ENCODE measurements around the gene DCTPP1. TPM values are rescaled to one million over a fixed set of nuclear protein-coding genes. Genes with fewer than 3 reads are reported as not detected.

Gene DCTPP1
- total and polyA plus RNA-seq, 2 of the 13 experiments (the other 11 are each of a cell fraction or from before 2014, with no cell fraction given), result 54.8 to 74.4 TPM

DNA sequence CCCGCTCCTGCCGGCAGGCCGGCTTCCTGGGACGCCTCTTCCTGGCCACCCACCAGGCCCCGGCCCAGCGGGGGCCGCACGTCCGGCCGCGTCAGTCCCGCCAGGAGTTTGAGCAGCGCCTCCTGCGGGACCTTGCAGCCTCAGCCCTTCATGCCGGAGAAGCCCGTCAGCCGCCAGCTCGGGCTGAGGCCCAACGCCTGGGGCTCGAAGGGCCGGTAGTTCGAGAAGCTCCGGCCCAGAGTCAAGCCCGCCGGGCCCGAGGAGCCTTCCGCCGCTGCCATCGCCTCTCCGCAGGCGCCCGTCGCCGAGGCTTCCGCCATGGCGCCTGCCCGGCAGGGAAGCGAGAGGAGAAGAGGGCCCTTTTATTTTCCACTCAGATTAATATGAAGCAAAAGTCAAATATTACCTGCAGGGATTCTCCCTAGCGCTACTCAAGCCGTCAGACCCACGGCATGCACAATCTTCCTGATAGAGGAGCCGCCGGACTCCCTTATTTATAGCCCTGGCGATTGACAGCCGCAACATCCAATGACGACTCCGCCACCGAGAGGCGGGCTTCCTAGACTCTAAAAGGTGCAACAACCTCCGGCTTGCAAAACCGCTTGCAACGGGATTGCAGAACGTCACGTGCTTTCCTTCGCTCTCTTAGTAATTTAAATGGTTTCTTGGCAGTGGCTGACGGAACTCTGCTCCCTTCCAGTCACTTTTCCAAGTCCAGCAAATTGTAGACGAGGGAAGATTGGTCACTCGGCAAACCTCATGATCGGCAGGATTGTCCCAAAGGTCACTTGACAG, 15.8 kb upstream of the DCTPP1 start, which contains the start of gene SEPHS2 (continued):
- TF ChIP-seq CTCF (CRISPR knock-in tag; IDR thresholded peaks at IDR 0.05), result peak; percentile 55
- TF ChIP-seq ZBTB1 (CRISPR knock-in tag; IDR thresholded peaks at IDR 0.05; ENCODE audit: borderline replicate concordance), result no peak; the same call in 1 of the 2 replicates
- no peak; the same call in 1 of the 2 replicates for TF ChIP-seq ZNF138 (CRISPR knock-in tag; IDR thresholded peaks at IDR 0.05; ENCODE audit: low read depth)
- no peak; the same call in 1 of the 2 replicates for TF ChIP-seq ZMAT3 (CRISPR knock-in tag; conservative IDR thresholded peaks at IDR 0.05)
- TF ChIP-seq ZNF451 (CRISPR knock-in tag; IDR thresholded peaks at IDR 0.05), result no peak
- TF ChIP-seq SIX1 (CRISPR knock-in tag; IDR thresholded peaks at IDR 0.05; ENCODE audit: borderline replicate concordance), result no peak; the same call in 1 of the 2 replicates
- TF ChIP-seq SMARCC2 (IDR thresholded peaks at IDR 0.05), result no peak
- TF ChIP-seq MIER3 (CRISPR knock-in tag; IDR thresholded peaks at IDR 0.05; ENCODE audit: borderline replicate concordance), result no peak; the same call in 1 of the 2 replicates
- no peak for TF ChIP-seq CENPT (CRISPR knock-in tag; IDR thresholded peaks at IDR 0.05; ENCODE audit: low read depth)
- peak; percentile 92 for TF ChIP-seq CEBPG (CRISPR knock-in tag; IDR thresholded peaks at IDR 0.05)
- 0 out of 2 replicates have a peak, but pooled peaks have one; percentile 16 for TF ChIP-seq WIZ (CRISPR knock-in tag; IDR thresholded peaks at IDR 0.05)
- no peak for TF ChIP-seq NFKB2 (CRISPR knock-in tag; IDR thresholded peaks at IDR 0.05; ENCODE audit: borderline replicate concordance)
- TF ChIP-seq KLF12 (CRISPR knock-in tag; IDR thresholded peaks at IDR 0.05; ENCODE audit: borderline replicate concordance), result no peak
- peak; percentile 68; the same call in 1 of the 2 replicates for TF ChIP-seq ZFP37 (CRISPR knock-in tag; IDR thresholded peaks at IDR 0.05; ENCODE audit: borderline replicate concordance)
- TF ChIP-seq NFATC3 (CRISPR knock-in tag; IDR thresholded peaks at IDR 0.05), result no peak
- TF ChIP-seq RAD21 (CRISPR knock-in tag; IDR thresholded peaks at IDR 0.05), result peak; percentile 46
- TF ChIP-seq, protein P1, sequence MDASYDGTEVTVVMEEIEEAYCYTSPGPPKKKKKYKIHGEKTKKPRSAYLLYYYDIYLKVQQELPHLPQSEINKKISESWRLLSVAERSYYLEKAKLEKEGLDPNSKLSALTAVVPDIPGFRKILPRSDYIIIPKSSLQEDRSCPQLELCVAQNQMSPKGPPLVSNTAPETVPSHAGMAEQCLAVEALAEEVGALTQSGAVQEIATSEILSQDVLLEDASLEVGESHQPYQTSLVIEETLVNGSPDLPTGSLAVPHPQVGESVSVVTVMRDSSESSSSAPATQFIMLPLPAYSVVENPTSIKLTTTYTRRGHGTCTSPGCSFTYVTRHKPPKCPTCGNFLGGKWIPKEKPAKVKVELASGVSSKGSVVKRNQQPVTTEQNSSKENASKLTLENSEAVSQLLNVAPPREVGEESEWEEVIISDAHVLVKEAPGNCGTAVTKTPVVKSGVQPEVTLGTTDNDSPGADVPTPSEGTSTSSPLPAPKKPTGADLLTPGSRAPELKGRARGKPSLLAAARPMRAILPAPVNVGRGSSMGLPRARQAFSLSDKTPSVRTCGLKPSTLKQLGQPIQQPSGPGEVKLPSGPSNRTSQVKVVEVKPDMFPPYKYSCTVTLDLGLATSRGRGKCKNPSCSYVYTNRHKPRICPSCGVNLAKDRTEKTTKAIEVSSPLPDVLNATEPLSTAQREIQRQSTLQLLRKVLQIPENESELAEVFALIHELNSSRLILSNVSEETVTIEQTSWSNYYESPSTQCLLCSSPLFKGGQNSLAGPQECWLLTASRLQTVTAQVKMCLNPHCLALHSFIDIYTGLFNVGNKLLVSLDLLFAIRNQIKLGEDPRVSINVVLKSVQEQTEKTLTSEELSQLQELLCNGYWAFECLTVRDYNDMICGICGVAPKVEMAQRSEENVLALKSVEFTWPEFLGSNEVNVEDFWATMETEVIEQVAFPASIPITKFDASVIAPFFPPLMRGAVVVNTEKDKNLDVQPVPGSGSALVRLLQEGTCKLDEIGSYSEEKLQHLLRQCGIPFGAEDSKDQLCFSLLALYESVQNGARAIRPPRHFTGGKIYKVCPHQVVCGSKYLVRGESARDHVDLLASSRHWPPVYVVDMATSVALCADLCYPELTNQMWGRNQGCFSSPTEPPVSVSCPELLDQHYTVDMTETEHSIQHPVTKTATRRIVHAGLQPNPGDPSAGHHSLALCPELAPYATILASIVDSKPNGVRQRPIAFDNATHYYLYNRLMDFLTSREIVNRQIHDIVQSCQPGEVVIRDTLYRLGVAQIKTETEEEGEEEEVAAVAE (CRISPR knock-in tag; IDR thresholded peaks at IDR 0.05; ENCODE audit: borderline replicate concordance), result no peak
- TF ChIP-seq ZNF589 (CRISPR knock-in tag; conservative IDR thresholded peaks at IDR 0.05), result 0 out of 2 replicates have a peak, but pooled peaks have one; percentile 64
- TF ChIP-seq ZNF746 (CRISPR knock-in tag; IDR thresholded peaks at IDR 0.05), result peak; percentile 79
- peak; percentile 21 for TF ChIP-seq ZNF788 (CRISPR knock-in tag; IDR thresholded peaks at IDR 0.05; ENCODE audit: borderline replicate concordance)
- TF ChIP-seq SETDB1 (CRISPR knock-in tag; IDR thresholded peaks at IDR 0.05; ENCODE audit: borderline replicate concordance), result no peak
- TF ChIP-seq PLRG1 (conservative IDR thresholded peaks at IDR 0.05), result no peak
- no peak for TF ChIP-seq ZNF143 (CRISPR knock-in tag; IDR thresholded peaks at IDR 0.05)
- peak in 1 of 2 experiments; percentile 22; a peak in 1 of 4 replicates for TF ChIP-seq MAFK (conservative IDR thresholded peaks at IDR 0.05 in 1 of 2, IDR thresholded peaks at IDR 0.05 in 1 of 2; ENCODE audit: low read length in 2 of 2)
- TF ChIP-seq FOXC1 (CRISPR knock-in tag; IDR thresholded peaks at IDR 0.05; ENCODE audit: borderline replicate concordance), result peak; percentile 83; the same call in 1 of the 2 replicates
- no peak for TF ChIP-seq HCFC1 (IDR thresholded peaks at IDR 0.05; ENCODE audit: low read depth, low read length)

Data from HepG2 (cell line).